Activated CD4-positive, alpha-beta T cell treated with anti-CD3 and anti-CD28 coated beads, Interleukin-2, amount 50 U/mL, for 4 hours (primary cell): ENCODE results near the gene ANKS1B.

Source experiments
- DNase-seq, 2 experiments: peaks; one replicate each; pipeline ENCODE4 v3.0.0-alpha.2; 2020

Gene ANKS1B

DNA sequence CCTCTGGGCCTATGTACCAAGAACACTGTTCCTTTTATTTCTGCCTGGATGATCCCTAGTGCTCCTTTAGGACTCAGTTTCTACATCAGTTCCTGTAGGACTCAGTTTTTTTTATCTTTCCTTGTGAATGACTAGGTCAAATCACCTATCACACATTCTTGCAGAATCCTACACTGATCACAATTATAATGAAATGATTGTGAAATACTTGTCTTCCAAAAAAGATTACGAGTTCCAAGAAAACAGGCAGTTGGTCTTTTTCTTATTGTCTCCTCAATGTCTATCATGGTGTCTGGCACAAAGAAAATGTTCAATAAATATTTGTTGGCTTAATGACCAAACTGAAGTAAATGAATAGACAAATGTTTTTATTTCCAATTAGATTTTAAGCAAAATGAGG, 432.7 kb downstream of the ANKS1B start:
- no peak for DNase-seq

- no peak for DNase-seq
Measured at GRCh38 chr12:99549651-99550050, 435.1 kb downstream of the ANKS1B start.

- DNase-seq: no peak
Measured at GRCh38 chr12:99549196-99549595, 435.5 kb downstream of the ANKS1B start.

GRCh38 chr12:99544457-99544856, 440.3 kb downstream of the ANKS1B start:
- no peak for DNase-seq

GRCh38 chr12:99529966-99530365, 454.8 kb downstream of the ANKS1B start:
- no peak for DNase-seq

DNA sequence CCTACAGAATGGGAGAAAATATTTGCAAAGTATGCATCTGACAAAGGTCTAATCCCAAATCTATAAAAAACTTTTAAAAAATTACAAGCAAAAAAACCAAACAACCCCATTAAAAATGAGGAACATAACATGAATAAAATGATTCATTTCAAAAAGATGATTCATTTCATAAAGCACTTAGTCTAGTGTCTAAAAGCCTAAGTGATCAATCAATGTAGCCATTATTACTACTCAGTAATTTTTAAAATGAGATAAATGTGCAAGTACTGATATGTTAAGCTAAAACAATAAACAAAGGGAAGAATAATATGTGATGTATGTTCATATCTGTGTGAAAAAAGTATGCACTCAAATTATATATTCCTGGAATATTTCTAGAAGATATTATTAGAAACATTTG, 456.3 kb downstream of the ANKS1B start:
- DNase-seq: no peak

DNA sequence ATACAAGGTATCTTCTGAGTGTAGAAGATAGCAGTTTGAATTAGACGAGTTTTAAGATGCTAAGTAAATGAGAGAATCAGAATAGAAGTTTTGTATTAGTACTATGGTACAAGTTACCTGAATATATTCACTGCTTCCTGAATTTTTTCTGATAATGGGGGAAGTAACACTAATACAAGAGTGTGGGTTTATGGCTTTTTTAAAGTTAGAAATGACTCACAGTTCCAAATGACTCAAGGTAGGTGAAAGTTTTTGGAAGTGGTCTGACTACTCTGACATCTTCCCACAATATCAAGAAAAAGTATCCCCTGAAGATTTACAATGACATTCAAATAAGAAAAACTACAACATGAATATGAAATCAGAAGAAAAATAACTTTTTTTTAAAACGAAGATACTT, 460.9 kb downstream of the ANKS1B start:
- no peak for DNase-seq

GRCh38 chr12:99522456-99522855, 462.3 kb downstream of the ANKS1B start:
- DNase-seq: no peak

GRCh38 chr12:99521664-99522063, 463.1 kb downstream of the ANKS1B start:
- no peak for DNase-seq

DNA sequence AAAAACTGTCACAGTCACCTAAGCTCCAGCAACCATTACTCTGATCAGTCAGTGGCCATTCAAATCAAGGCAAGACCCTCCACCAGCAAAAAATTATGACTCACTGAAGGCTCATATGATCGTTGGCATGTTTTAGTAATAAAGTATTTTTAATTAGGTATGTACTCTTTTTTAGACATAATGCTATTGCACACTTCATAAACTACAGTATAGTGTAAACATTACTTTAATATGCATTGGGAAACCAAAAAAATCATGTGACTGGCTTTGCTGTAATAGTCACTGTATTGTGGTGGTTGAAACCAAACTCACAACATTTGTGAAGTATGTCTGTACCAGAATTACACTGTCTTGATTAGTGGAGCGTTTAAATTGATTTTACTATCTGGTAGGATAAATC, 471.7 kb downstream of the ANKS1B start:
- no peak for DNase-seq

- no peak for DNase-seq
Measured at GRCh38 chr12:99505805-99506204, 478.9 kb downstream of the ANKS1B start.

DNA sequence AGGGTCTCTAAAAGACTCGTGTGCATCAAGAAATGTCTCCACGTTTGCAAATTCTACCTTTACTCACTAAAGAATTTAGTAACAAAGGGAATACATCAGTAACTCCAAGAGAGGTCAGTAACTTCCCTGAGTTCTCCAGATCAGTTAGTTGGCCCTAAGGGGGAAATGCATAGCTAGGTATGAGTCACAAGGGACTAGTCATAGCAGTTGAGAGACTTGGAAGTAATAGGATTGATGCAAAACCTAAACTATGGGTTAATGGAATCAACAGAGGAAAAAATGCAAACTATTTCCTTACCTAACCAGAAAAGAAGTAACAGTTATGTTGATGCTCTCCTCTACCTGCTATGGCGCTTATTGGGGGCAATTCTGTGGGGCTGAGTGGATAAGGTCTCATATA, 486.0 kb downstream of the ANKS1B start:
- no peak for DNase-seq

DNA sequence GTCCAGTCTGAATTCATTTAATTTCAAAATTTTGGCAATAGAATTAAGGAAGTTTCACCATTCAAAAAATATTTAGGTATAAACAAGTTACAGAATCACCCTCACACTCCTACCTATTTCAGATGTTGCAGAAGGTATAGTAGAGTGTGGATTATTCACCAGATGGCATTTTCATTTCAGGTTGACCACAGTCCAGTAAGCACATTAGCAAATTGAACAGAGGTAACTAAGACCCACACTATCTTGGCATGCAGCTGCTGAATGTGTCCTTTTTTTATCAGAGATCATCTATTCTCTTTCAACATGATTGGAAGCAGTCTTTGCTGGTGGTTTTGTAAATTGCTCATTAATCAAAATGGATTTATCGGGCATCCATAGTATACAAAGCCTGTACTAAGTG, 488.9 kb downstream of the ANKS1B start:
- DNase-seq: no peak

DNA sequence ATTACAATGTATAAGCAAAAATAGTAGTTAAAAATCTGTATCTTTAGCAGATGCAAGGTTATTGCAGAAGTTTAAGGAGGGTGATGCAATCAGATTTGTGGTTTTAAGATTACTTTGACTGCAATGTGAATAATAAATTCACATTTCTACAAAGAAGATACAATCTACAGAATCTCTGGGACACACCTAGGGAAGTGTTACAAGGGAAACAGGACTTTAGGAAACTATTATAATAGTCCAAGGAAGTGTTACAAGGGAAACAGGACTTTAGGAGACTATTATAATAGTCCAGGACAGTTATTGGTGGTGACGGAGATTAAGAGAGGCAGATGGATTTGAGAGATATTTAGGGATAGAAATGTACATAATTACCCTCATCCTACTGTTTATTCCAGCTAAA, 491.5 kb downstream of the ANKS1B start:
- no peak for DNase-seq

GRCh38 chr12:99486277-99486676, 498.5 kb downstream of the ANKS1B start:
- no peak for DNase-seq

- no peak for DNase-seq
Measured at GRCh38 chr12:99479149-99479548, 505.6 kb downstream of the ANKS1B start.

GRCh38 chr12:99476956-99477355, 507.8 kb downstream of the ANKS1B start:
- no peak for DNase-seq

GRCh38 chr12:99455350-99456035, 529.2 kb downstream of the ANKS1B start:
- DNase-seq: no peak

DNA sequence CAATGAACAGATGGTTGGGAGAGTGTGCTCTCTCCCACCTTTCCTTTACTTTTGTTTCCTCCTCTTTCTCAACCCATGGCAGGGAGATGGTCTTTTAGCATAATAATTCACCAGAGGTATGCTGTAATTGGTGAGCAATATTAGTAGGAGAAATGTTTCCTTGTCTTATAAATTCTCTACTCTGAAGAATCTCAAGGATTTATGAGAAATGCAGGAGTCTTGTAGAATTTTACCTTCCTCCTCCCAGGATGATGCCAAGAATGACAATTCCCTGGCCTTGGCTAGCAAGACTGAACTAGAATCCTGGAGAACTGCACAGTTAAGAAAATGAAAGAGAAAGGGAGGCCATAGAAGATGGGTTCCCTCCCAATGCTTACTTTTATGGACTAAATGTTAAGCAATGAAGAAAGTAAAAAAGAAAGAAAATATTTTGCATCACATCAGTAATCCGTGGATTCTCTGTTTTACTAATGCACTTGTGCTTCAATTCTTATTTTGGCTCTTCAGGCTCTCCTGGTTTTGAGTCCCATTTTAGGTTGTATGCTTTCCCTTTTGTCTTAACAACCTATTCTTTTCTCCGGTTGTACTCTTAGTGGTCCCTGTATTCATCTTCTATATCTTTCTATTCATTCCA, 530.1 kb downstream of the ANKS1B start:
- no peak for DNase-seq

- no peak for DNase-seq
Measured at GRCh38 chr12:99453836-99454538, 530.7 kb downstream of the ANKS1B start.

DNA sequence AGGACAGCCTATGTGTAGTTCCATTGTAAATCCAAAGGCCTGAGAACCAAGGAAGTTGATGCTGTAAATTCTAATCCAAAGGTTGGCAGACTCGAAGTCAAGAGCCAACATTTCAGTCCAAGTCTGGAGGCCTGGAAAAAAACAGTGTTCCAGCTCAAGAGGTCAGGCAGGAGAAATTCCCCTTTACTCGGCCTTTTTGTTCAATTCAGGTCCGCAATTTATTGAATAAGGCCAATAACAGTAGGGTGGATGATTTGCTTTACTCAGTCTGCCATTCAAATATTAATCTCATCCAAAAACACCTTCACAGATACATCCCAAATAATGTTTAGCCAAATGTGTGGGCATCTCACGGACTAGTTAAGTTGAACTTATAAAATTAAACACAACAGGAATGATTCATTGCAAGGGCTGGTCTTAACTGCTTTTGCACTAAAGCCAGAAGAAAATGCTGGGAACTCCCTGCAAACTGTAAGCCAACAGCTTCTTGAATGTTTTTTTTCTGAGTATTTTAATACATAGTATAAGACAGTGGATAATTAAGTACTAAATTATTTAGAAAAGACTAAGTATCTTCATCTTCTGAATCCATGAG, 534.6 kb downstream of the ANKS1B start:
- no peak for DNase-seq

GRCh38 chr12:99444859-99445316, 539.8 kb downstream of the ANKS1B start:
- DNase-seq: no peak

GRCh38 chr12:99442758-99443157, 542.0 kb downstream of the ANKS1B start:
- DNase-seq: no peak

DNA sequence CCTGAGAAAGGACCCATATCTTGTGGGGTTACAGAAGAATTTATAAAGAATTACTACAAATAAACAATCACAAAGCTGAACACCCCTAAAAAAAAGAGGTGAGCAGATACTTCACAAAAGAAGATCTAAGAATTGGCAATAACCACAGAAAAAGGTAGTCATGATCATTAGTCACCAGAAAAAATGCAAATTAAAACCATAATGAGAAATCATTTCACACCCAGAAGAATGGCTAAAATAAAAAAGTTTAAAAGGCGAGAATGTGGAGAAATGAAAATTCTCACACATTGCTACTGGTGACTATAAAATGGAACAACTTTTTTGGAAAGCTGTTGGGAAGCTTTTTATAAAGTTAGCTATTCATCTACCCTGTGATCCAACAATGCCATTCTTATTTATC, 545.3 kb downstream of the ANKS1B start:
- no peak for DNase-seq
